ENCODE data around the gene SERGEF. TPM values are rescaled to one million over a fixed set of nuclear protein-coding genes. Genes with fewer than 3 reads are reported as not detected.

Gene SERGEF
- total RNA-seq, 2 donors from 2014 or later, result 40.8 to 43.1 TPM

DNA sequence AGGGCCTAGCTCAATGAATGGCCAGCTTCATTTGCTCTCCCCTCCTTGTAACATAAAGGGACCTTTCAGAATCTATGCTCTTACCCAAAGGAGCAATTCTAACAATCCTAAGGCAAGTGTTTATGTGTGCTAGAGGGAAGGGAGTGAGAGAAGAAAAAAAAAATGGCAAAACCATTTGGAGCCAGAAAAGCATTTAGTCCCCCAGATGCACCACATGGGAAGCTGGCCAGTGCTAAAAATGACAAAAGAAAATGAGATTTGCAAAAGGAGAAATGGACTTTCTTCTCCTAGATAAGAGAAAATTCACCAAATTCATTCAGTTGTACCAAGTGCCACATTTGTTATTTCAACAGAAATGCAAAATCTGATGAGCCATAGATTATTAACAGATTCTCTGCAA is 52.8 kb downstream of the SERGEF start:
- Mint-ChIP-seq H3K27me3 (ENCODE audit: low read depth) (no peaks in the 10 kb centered on the region), H3K4me3 (no peak overlapping the region), H3K27ac (no peak overlapping the region), H3K36me3 (ENCODE audit: insufficient read depth in 2 of 2) (peaks cover 6 to 12% of the 10 kb centered on the region in 2 donors), H3K9me3 (no peaks in the 10 kb centered on the region), H3K4me1 (ENCODE audit: low read depth) (no peaks in the 10 kb centered on the region)
- DNase-seq (no peak), ATAC-seq (replicated peaks in 1 of 2) (no peak)

DNA sequence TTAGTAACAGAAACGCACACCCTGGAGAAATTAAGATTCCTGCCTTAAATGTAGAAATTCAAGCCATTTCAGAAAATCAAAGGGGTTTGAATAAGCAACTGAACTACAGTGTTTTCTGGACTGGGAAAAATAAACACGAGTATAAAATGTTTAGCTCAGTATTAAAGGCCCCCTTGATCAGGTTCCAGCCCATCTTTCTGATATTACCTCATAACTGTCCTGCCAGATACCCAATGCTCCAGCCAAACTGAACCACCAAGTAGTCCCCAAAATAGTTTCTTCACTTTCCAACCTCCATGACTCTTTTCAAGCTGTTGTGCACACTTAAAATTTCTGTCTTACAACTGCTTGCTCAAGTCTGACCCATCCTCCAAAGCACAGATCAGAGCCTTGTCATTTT is 54.4 kb downstream of the SERGEF start:
- Mint-ChIP-seq H3K4me3 (no peak overlapping the region), H3K36me3 (ENCODE audit: insufficient read depth in 2 of 2) (peaks cover 4 to 12% of the 10 kb centered on the region in 2 donors), H3K9me3 (no peaks in the 10 kb centered on the region), H3K27me3 (ENCODE audit: low read depth) (no peaks in the 10 kb centered on the region), H3K4me1 (ENCODE audit: low read depth) (no peaks in the 10 kb centered on the region), H3K27ac (no peak overlapping the region)
- no peak for ATAC-seq (replicated peaks in 1 of 2)
- DNase-seq, result no peak

DNA sequence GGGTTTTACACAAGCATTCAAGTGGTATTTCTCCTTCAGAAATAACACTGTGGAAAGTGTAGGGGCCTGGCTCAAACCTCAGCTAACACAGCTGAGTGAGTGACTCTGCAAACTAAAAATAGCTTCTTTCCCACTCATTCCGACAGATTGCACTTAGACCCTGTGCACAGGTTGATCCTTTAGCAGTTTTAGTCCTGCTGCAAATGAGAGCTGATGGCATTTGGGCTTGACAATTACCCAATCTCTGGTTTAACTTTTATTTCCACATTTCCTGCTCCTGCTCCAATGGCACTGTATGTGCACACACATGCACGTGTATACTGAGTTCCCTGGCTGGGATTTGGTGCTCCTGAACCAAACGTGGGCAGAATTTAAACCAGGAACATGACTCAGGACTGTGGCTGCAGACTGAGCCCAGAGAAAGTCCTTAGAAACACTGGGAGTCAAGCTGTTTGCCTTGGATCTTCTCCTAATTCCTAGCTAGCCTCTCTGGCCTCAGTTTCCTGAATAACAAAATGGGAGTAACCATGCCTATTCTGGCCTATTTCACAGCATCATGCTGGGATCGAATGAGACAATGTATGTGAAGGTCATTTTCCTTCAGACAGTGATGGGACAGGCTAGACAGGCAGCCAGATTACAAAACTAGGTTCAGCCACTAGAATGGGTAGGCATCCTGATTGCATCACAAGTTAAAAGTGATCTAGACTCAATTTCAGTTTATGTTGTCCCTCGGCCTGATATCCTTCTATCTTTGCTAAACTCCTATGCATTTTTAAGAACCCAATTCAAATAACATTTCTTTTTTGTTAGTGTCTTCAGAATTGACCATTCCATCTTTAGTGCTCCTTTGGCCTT is 58.2 kb downstream of the SERGEF start:
- Mint-ChIP-seq H3K36me3 (ENCODE audit: insufficient read depth in 2 of 2) (peaks cover 3 to 7% of the 10 kb centered on the region in 2 donors), H3K27ac (no peak overlapping the region), H3K4me1 (ENCODE audit: low read depth) (no peaks in the 10 kb centered on the region), H3K27me3 (ENCODE audit: low read depth) (no peaks in the 10 kb centered on the region), H3K9me3 (no peaks in the 10 kb centered on the region), H3K4me3 (no peak overlapping the region)
- no peak for ATAC-seq (replicated peaks in 1 of 2)
- DNase-seq, result no peak

DNA sequence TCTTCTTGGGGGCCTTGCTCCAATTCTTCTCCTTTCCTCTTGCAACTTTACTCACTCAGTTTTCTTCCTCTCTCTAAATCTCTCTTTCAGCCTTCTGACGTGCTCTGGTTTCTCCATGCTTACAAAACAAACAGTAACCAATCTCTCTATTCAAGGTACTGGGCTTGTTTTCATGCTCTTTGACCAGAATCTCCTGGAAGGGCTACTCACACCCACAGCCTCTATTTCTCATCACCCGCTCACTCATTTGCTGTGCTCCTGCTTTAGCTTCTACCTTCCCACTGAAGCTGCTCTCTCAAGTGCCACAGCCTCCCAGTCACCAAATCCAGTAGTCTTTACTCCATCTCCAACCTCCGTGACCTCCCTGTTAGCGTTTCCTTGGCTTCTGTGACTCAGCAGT is 60.4 kb downstream of the SERGEF start:
- Mint-ChIP-seq H3K27ac (no peak overlapping the region), H3K9me3 (no peaks in the 10 kb centered on the region), H3K4me3 (no peak overlapping the region), H3K27me3 (ENCODE audit: low read depth) (no peaks in the 10 kb centered on the region), H3K36me3 (ENCODE audit: insufficient read depth in 2 of 2) (peaks cover 3 to 11% of the 10 kb centered on the region in 2 donors), H3K4me1 (ENCODE audit: low read depth) (no peaks in the 10 kb centered on the region)
- DNase-seq (no peak), ATAC-seq (replicated peaks in 1 of 2) (no peak)

DNA sequence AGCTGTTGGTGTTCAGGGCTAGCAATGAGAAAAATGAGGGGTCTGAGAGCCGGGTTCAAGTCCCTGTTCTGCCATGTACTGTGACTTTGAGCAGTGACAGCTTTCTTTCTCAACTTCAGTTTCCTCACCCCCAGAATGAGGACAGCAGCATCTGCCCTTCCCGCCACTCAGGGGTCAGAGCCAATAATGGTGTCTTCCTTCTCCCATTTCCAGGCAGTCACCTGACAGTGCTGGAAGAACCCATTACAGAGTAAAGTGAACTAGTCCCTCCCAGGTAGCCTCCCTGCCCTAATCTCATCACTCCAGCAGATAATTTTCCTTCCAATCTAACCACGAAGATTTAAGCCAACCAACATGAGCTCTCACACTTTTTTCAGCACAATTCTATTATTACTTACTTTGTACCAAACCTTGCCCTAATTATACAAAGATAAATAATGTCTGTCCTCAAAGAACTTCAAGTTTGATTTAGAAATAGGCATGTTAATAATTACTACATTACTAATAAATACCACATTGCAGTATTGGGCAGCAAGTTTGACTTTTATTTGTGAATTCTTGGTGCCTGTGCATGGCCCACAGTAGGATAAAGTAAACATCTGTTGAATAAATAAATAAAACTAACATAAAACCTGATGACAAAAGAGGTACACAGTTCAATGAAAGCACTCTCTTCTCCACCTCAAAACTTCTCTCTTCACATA is 61.0 kb downstream of the SERGEF start:
- H3K9me3 Mint-ChIP-seq, result no peaks in the 10 kb centered on the region
- no peak for ATAC-seq (replicated peaks in 1 of 2)
- H3K27me3 Mint-ChIP-seq (ENCODE audit: low read depth), result no peaks in the 10 kb centered on the region
- no peak overlapping the region for H3K27ac Mint-ChIP-seq
- H3K4me3 Mint-ChIP-seq, result no peak overlapping the region
- H3K36me3 Mint-ChIP-seq (ENCODE audit: insufficient read depth in 2 of 2), result peaks cover 5 to 11% of the 10 kb centered on the region in 2 donors
- no peak for DNase-seq
- no peaks in the 10 kb centered on the region for H3K4me1 Mint-ChIP-seq (ENCODE audit: low read depth)

DNA sequence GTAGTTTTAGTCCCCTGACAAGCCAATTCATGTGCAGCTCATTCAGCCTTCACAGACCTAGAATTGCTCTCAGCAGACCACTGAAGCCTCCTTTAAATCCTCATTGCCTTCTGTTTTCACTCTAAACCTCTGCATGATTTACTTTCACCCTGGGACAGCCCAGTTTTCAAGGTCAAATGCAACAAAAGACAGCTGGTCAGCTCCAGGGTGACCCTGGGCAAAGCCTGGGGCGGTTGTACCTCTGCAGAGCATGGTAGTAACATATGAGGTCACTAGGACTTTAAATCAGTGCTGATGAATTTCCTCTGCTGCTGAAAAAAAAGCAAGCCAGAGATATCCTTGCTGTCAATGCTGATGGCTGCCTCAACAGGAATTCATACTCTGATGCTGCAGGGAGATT is 62.2 kb downstream of the SERGEF start:
- ATAC-seq (replicated peaks in 1 of 2) (no peak), DNase-seq (no peak)
- Mint-ChIP-seq H3K4me1 (ENCODE audit: low read depth) (no peaks in the 10 kb centered on the region), H3K27ac (no peak overlapping the region), H3K4me3 (no peak overlapping the region), H3K36me3 (ENCODE audit: insufficient read depth in 2 of 2) (peaks cover 6 to 11% of the 10 kb centered on the region in 2 donors), H3K27me3 (ENCODE audit: low read depth) (no peaks in the 10 kb centered on the region), H3K9me3 (no peaks in the 10 kb centered on the region)

DNA sequence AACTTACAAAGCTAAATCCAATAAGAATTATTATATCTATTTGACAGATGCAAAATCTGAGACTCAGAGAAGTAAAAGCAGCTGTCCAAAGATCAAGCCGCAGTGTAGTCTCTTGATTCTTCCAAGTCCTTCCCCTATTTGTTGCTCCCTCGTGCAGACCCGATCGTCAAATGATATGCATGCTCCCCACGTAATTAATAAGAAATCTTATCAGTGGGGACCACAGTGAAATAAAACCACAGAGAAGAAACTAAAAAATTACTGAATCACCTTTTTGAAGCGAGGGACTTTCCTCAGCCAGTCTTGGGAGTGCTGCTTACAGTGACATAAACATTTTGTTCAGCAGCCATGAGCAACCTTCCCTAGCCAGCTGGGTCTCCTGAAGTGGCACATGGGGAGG is 64.6 kb downstream of the SERGEF start:
- Mint-ChIP-seq H3K4me1 (ENCODE audit: low read depth) (no peaks in the 10 kb centered on the region), H3K27ac (no peak overlapping the region), H3K27me3 (ENCODE audit: low read depth) (no peaks in the 10 kb centered on the region), H3K4me3 (no peak overlapping the region), H3K36me3 (ENCODE audit: insufficient read depth in 2 of 2) (peaks cover 16 to 27% of the 10 kb centered on the region in 2 donors), H3K9me3 (peaks cover 2 to 4% of the 10 kb centered on the region in 2 donors)
- DNase-seq (no peak), ATAC-seq (replicated peaks in 1 of 2) (no peak)

DNA sequence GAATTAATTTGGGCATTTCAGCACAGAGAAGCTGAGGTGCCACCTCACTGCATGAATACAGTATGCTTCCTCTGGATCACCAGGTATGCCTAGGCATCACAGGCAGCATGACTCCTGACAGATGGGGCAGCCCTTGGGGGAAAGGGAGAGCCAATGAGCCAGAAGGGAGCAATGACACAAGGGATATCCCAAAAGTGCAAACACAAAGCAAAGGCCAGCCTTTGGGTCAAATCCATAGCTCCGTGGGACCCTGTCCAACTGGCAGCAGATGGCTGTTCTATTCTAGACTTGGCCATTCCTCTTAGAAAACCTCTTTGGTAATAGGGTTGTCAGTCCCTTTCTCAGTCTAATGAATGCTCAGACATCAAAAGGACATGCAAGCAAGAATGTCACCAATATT is 73.3 kb downstream of the SERGEF start:
- DNase-seq (no peak), ATAC-seq (replicated peaks in 1 of 2) (no peak)
- Mint-ChIP-seq H3K4me3 (no peak overlapping the region), H3K27me3 (ENCODE audit: low read depth) (no peaks in the 10 kb centered on the region), H3K4me1 (ENCODE audit: low read depth) (no peaks in the 10 kb centered on the region), H3K36me3 (ENCODE audit: insufficient read depth in 2 of 2) (peaks cover 8 to 18% of the 10 kb centered on the region in 2 donors), H3K27ac (no peak overlapping the region), H3K9me3 (peaks cover 2 to 4% of the 10 kb centered on the region in 2 donors)

DNA sequence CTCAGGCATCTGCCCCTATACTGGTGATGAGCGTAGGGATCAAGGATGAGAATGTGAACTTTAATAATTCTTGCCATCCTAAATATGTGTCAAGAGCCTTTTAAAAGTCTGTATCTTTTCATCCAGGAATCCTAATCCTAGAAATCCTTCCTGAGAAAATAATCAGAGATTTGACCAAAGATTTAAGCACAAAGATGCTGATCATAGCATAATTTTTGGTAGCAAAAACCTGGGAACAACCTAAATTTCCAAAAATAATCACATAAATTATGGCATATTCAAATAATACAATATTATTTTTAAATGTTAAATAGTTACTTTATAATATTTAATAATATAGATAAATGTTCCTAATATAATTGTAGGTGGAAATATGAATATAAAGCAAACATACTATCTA is 76.1 kb downstream of the SERGEF start:
- ATAC-seq (replicated peaks in 1 of 2) (no peak), DNase-seq (no peak)
- no peaks in the 10 kb centered on the region for H3K27me3 Mint-ChIP-seq (ENCODE audit: low read depth)
- H3K9me3 Mint-ChIP-seq, result peaks cover 4% of the 10 kb centered on the region in 2 donors
- H3K27ac Mint-ChIP-seq, result no peak overlapping the region
- no peak overlapping the region for H3K4me3 Mint-ChIP-seq
- peaks cover 5 to 11% of the 10 kb centered on the region in 2 donors for H3K36me3 Mint-ChIP-seq (ENCODE audit: insufficient read depth in 2 of 2)
- no peaks in the 10 kb centered on the region for H3K4me1 Mint-ChIP-seq (ENCODE audit: low read depth)

DNA sequence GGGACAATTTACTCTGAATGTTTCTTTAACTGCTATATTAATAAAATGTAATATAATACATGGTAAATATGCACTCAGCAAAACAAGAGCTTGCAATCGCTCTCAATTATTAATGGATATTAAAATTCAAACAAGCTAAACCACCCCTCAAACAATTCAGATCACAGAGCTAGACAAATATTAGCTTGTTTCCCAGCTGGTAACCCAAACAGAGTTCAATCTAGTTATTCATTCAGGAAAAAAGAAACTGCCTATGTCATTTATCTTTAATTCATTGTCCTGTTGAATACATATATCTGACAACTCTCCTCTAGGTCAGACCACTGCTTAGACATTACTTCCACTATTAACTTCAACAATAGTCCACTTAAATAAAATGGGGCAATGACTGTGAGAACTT is 78.7 kb downstream of the SERGEF start:
- Mint-ChIP-seq H3K27ac (no peak overlapping the region), H3K36me3 (ENCODE audit: insufficient read depth in 2 of 2) (peaks cover 5 to 9% of the 10 kb centered on the region in 2 donors), H3K4me1 (ENCODE audit: low read depth) (no peaks in the 10 kb centered on the region), H3K4me3 (no peak overlapping the region), H3K27me3 (ENCODE audit: low read depth) (no peaks in the 10 kb centered on the region), H3K9me3 (peaks cover 4% of the 10 kb centered on the region in 2 donors)
- ATAC-seq (replicated peaks in 1 of 2), result no peak
- DNase-seq, result no peak

DNA sequence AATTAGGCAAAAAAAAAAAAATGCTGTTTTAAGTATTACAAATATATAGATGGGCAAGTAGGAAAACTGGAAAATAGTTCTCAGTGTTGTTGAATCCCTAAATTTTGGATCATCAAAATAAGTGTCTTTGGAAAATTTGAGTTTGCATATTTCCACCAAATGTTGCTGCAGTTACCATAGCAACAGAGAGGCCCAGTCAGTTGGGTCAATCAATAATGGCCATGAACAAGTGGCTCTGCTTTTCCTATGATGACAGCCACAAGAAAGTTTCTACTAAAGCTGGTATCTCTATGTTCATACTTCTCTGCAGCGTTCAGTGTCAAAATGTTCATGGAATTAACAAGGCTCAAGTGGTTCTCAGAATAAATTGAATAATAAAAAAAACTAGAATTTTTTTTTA is 79.1 kb downstream of the SERGEF start:
- Mint-ChIP-seq H3K36me3 (ENCODE audit: insufficient read depth in 2 of 2) (peaks cover 5 to 9% of the 10 kb centered on the region in 2 donors), H3K27ac (no peak overlapping the region)
- no peak for ATAC-seq (replicated peaks in 1 of 2)

DNA sequence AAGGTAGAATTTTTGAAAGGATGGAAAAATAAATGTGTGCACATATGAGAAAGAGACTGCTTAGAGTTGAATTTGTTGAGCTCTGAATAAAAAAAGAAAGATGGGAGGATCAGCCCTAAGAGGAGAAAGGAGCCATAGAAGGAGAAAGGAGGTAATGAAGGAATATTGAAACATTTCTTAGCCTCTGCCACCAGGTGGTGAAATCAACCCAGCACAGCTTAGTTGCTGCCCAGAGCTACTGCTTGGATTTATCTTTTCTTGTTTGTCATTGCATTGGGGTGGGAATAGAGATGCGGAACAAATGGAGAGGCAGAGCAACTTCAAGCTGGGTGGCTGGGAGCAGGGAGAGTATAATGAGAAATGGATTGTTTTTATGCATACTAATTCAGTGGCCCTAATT is 80.4 kb downstream of the SERGEF start:
- peaks cover 4% of the 10 kb centered on the region in 2 donors for H3K9me3 Mint-ChIP-seq
- no peaks in the 10 kb centered on the region for H3K27me3 Mint-ChIP-seq (ENCODE audit: low read depth)
- ATAC-seq (replicated peaks in 1 of 2) (no peak), DNase-seq (no peak)
- H3K27ac Mint-ChIP-seq, result no peak overlapping the region
- no peaks in the 10 kb centered on the region for H3K4me1 Mint-ChIP-seq (ENCODE audit: low read depth)
- peaks cover 5 to 9% of the 10 kb centered on the region in 2 donors for H3K36me3 Mint-ChIP-seq (ENCODE audit: insufficient read depth in 2 of 2)
- H3K4me3 Mint-ChIP-seq, result no peak overlapping the region

More for the DNA sequence above, 79.1 kb downstream of the SERGEF start:
- H3K27me3 Mint-ChIP-seq (ENCODE audit: low read depth), result no peaks in the 10 kb centered on the region
- peaks cover 4% of the 10 kb centered on the region in 2 donors for H3K9me3 Mint-ChIP-seq
- DNase-seq, result no peak
- no peak overlapping the region for H3K4me3 Mint-ChIP-seq
- no peaks in the 10 kb centered on the region for H3K4me1 Mint-ChIP-seq (ENCODE audit: low read depth)

DNA sequence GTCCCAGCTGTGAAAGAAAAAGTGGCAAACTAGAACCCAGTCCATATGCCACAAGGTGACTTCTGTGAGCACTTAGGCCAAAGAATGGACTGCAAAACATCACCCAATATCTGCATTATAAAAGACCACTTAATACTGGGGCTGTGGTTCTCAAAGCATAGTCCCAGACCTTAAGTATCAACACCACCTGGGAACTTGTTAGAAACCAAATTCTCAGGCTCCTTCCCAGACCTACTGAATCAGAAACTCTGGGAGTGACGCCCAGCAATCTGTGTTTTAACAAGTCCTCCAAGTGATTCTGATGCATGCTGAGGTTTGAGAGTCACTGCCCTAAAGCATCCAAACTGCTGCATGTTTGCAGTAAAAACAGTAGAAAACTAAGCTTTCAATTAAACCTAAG is 81.3 kb downstream of the SERGEF start:
- Mint-ChIP-seq H3K4me3 (no peak overlapping the region), H3K27ac (no peak overlapping the region), H3K27me3 (ENCODE audit: low read depth) (no peaks in the 10 kb centered on the region), H3K9me3 (peaks cover 4% of the 10 kb centered on the region in 2 donors), H3K36me3 (ENCODE audit: insufficient read depth in 2 of 2) (peaks cover 5 to 9% of the 10 kb centered on the region in 2 donors), H3K4me1 (ENCODE audit: low read depth) (no peaks in the 10 kb centered on the region)
- DNase-seq (no peak), ATAC-seq (replicated peaks in 1 of 2) (no peak)
